Measurements from ENCODE around the gene ACER3. TPM values are rescaled to one million over a fixed set of nuclear protein-coding genes. Genes with fewer than 3 reads are reported as not detected.

ACER3 gene
- total RNA-seq, 4 donors from 2014 or later: 9.3 to 25.7 (median 14.2) TPM

DNA sequence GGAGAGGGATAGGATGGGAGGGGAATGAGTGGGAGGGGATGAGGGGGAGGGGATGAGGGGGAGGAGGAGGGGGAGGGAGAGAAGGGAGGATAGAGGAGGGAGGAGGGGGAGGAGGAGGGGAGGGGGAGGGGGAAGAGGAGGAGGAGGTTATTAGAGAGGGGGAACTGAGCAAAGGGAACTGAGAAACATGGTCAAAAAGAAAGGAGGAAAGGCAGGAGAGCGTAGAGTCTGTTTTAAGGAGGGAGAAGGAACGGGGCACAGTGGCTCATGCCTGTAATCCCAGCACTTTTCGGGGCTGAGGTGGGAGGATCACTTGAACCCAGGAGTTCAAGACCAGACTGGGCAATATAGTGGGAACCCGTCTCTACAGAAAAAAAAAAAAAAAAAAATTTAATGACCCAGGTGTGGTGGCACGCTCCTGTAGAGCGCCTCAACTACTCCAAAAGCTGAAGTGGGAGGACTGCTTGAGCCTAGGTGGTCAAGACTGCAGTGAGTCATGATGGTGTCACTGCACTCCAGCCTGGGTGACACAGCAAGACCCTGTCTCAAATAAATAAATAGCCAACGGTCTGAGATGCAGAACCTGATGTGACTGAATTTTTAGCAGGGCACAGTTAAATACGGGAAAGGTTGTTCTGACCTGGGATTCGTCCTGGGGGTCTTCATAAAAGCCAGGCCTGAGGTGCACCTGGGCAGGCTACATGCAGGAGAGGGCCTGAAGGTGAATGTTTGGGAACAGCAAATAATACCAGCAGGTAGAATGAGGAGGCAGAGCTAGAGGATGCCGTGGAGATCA is 177.5 kb downstream of the ACER3 start:
- Histone ChIP-seq H3K4me1 (peaks cover 0 to 14% (median 8%) of the 10 kb centered on the region in 3 donors), H3K4me3 (no peak overlapping the region), H3K36me3 (no peaks in the 10 kb centered on the region), H3K27me3 (peaks cover 74% of the 10 kb centered on the region), H3K27ac (no peak overlapping the region), H3K9me3 (no peaks in the 10 kb centered on the region)
- WGBS, 2 donors (ENCODE audit: low coverage in 1 of 2): 63 to 88% methylated on average over 6 to 7 of the region's 10 CpGs
- no peak for TF ChIP-seq POLR2A (IDR thresholded peaks at IDR 0.05)
- TF ChIP-seq, protein P1, sequence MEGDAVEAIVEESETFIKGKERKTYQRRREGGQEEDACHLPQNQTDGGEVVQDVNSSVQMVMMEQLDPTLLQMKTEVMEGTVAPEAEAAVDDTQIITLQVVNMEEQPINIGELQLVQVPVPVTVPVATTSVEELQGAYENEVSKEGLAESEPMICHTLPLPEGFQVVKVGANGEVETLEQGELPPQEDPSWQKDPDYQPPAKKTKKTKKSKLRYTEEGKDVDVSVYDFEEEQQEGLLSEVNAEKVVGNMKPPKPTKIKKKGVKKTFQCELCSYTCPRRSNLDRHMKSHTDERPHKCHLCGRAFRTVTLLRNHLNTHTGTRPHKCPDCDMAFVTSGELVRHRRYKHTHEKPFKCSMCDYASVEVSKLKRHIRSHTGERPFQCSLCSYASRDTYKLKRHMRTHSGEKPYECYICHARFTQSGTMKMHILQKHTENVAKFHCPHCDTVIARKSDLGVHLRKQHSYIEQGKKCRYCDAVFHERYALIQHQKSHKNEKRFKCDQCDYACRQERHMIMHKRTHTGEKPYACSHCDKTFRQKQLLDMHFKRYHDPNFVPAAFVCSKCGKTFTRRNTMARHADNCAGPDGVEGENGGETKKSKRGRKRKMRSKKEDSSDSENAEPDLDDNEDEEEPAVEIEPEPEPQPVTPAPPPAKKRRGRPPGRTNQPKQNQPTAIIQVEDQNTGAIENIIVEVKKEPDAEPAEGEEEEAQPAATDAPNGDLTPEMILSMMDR (IDR thresholded peaks at IDR 0.05): no peak
- no peak for TF ChIP-seq POLR2AphosphoS5 (IDR thresholded peaks at IDR 0.05)
- no peak for TF ChIP-seq EP300 (IDR thresholded peaks at IDR 0.05)
- ATAC-seq: no peak

DNA sequence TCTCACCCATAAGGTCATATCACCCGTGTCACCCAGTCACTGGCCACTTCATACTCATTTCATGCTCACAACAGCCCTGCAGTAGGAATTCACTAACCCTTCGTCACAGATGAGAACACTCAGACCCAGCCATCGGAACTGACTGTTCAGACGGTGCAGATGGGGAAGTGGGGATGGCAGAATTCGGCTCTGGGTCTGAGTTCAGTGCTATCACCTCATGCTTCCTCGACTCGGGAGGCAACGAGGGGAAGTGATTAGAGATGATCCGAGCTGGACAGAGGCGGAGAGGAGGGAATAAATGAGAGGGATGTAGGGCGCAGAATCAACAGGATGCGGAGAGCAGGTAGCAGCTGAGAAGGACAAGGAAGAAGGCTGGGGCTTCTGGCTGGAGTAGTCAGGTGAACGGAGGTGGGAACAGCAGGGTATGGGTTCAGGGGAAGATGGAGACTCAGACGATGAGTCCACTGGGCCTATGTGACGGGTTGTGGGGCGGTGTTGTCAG is 178.2 kb downstream of the ACER3 start:
- Histone ChIP-seq H3K4me3 (no peak overlapping the region), H3K9me3 (no peaks in the 10 kb centered on the region), H3K36me3 (no peaks in the 10 kb centered on the region), H3K4me1 (peaks cover 0 to 14% (median 8%) of the 10 kb centered on the region in 3 donors), H3K27me3 (peaks cover 78% of the 10 kb centered on the region), H3K27ac (no peak overlapping the region)
- TF ChIP-seq POLR2A (IDR thresholded peaks at IDR 0.05) (no peak), EP300 (IDR thresholded peaks at IDR 0.05) (no peak)
- no peak for ATAC-seq
- 78 to 81% methylated on average over 8 to 16 of the region's 16 CpGs for WGBS, 2 donors (ENCODE audit: low coverage in 1 of 2)

DNA sequence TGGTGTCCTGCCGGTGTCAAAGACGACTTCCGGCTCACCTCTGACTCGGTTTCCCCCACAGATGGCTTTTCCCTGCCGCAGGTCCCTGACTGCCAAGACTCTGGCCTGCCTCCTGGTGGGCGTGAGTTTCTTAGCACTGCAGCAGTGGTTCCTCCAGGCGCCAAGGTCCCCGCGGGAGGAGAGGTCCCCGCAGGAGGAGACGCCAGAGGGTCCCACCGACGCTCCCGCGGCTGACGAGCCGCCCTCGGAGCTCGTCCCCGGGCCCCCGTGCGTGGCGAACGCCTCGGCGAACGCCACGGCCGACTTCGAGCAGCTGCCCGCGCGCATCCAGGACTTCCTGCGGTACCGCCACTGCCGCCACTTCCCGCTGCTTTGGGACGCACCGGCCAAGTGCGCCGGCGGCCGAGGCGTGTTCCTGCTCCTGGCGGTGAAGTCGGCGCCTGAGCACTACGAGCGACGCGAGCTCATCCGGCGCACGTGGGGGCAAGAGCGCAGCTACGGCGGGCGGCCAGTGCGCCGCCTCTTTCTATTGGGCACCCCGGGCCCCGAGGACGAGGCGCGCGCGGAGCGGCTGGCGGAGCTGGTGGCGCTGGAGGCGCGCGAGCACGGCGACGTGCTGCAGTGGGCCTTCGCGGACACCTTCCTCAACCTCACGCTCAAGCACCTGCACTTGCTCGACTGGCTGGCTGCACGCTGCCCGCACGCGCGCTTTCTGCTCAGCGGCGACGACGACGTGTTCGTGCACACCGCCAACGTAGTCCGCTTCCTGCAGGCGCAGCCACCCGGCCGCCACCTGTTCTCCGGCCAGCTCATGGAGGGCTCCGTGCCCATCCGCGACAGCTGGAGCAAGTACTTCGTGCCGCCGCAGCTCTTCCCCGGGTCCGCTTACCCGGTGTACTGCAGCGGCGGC is 179.0 kb downstream of the ACER3 start:
- Histone ChIP-seq H3K27me3 (peaks cover 87% of the 10 kb centered on the region), H3K36me3 (no peaks in the 10 kb centered on the region), H3K4me1 (peaks cover 0 to 14% (median 8%) of the 10 kb centered on the region in 3 donors), H3K9me3 (no peaks in the 10 kb centered on the region), H3K4me3 (peak overlapping the region in 1 of 2 donors; percentile 42), H3K27ac (no peak overlapping the region)
- WGBS, 2 donors (ENCODE audit: low coverage in 1 of 2): 15% methylated on average over 4 of the region's 109 CpGs; no CpG with 5 or more reads in 1 of the 2 donors
- TF ChIP-seq POLR2A (IDR thresholded peaks at IDR 0.05) (no peak), POLR2AphosphoS5 (IDR thresholded peaks at IDR 0.05) (no peak), EP300 (IDR thresholded peaks at IDR 0.05) (no peak)
- TF ChIP-seq, protein P1 (IDR thresholded peaks at IDR 0.05): peak in 1 of 4 experiments; percentile 35
- peak; percentile 48 for ATAC-seq

DNA sequence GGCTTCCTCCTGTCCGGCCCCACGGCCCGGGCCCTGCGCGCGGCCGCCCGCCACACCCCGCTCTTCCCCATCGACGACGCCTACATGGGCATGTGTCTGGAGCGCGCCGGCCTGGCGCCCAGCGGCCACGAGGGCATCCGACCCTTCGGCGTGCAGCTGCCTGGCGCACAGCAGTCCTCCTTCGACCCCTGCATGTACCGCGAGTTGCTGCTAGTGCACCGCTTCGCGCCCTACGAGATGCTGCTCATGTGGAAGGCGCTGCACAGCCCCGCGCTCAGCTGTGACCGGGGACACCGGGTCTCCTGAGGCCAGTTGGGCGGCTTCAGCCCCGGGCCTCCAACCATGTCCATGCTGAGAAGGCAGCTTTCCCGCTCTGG is 179.7 kb downstream of the ACER3 start:
- Histone ChIP-seq H3K4me1 (peaks cover 0 to 14% (median 8%) of the 10 kb centered on the region in 3 donors), H3K27ac (no peak overlapping the region), H3K27me3 (peaks cover 88% of the 10 kb centered on the region), H3K4me3 (peak overlapping the region in 1 of 2 donors; percentile 42), H3K9me3 (no peaks in the 10 kb centered on the region), H3K36me3 (no peaks in the 10 kb centered on the region)
- ATAC-seq: no peak
- WGBS, 2 donors (ENCODE audit: low coverage in 1 of 2): no CpG with 5 or more reads among the region's 37 CpGs
- TF ChIP-seq POLR2A (IDR thresholded peaks at IDR 0.05) (no peak), POLR2AphosphoS5 (IDR thresholded peaks at IDR 0.05) (no peak), EP300 (IDR thresholded peaks at IDR 0.05) (no peak)
- TF ChIP-seq, protein P1 (IDR thresholded peaks at IDR 0.05): no peak

DNA sequence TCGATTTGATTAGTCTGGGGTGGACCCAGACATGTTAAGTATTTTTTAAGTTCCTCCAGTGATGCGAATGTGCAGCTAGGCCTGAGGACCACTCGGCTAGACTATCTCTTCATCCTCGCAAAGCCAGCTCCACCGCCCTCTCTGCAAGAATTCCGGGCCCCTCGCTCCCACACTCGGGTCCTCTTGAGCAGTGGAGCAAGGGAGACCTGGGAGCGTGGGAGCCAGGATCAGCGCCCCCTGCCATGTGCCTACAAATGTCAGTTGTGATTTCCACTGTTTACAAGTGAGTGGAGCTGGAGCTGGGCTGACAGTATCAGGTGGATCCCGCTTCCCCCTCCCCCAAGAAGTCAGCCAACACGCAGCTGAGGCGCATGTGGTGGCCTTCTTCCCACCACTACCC is 180.2 kb downstream of the ACER3 start:
- H3K27me3 ChIP-seq: peaks cover 93% of the 10 kb centered on the region
- 87 to 100% methylated on average over 1 to 9 of the region's 13 CpGs for WGBS, 2 donors (ENCODE audit: low coverage in 1 of 2)
- no peak for ATAC-seq
- TF ChIP-seq, protein P1 (IDR thresholded peaks at IDR 0.05): no peak
- no peak for TF ChIP-seq EP300 (IDR thresholded peaks at IDR 0.05)
- TF ChIP-seq POLR2A (IDR thresholded peaks at IDR 0.05): no peak
- no peak for TF ChIP-seq POLR2AphosphoS5 (IDR thresholded peaks at IDR 0.05)
- H3K4me3 ChIP-seq: no peak overlapping the region
- H3K27ac ChIP-seq: no peak overlapping the region
- H3K4me1 ChIP-seq: peaks cover 0 to 17% (median 8%) of the 10 kb centered on the region in 3 donors
- H3K36me3 ChIP-seq: no peaks in the 10 kb centered on the region
- no peaks in the 10 kb centered on the region for H3K9me3 ChIP-seq

All from gastroesophageal sphincter (tissue), 4 donors.